Epithelial cell of proximal tubule (primary cell): ENCODE measurements around the gene MAPRE3. TPM values are rescaled to one million over a fixed set of nuclear protein-coding genes. Genes with fewer than 3 reads are reported as not detected.

Source experiments
- DNase-seq: peaks from one replicate; pipeline ENCODE4 v3.0.0-alpha.2; 2011; ENCODE audit warnings: low read depth
- H3K4me3 ChIP-seq: 2 replicates; pipeline ENCODE4 v1.5.1; 2011; ENCODE audit warnings: low read depth, mild to moderate bottlenecking, low read length
- CTCF ChIP-seq: conservative IDR thresholded peaks from 2 replicates; pipeline ENCODE4 v1.5.1; 2012; ENCODE audit warnings: low read depth, mild to moderate bottlenecking, low read length
- total RNA-seq: library from RNA; depleted of rRNA; stranded (reverse); fragments of >200 nt; gene quantifications from 2 replicates; pipeline ENCODE4 v1.2.3, GENCODE V29; 2015

The MAPRE3 gene
- total RNA-seq, 1 donor from 2014 or later = 1.6 TPM

GRCh38 chr2:26940001-26940400, 30.4 kb upstream of the MAPRE3 start:
- no peak for TF ChIP-seq CTCF
- no peak overlapping the region for H3K4me3 ChIP-seq
- DNase-seq = no peak

- H3K4me3 ChIP-seq = no peak overlapping the region
- no peak for TF ChIP-seq CTCF
- DNase-seq = no peak
These were observed 29.0 kb upstream of the MAPRE3 start for GRCh38 chr2:26941486-26941885.

GRCh38 chr2:26942543-26943295, 27.7 kb upstream of the MAPRE3 start:
- H3K4me3 ChIP-seq = no peak overlapping the region
- no peak for DNase-seq
- peak; percentile 84 for TF ChIP-seq CTCF

GRCh38 chr2:26945991-26946750, 24.3 kb upstream of the MAPRE3 start:
- no peak for DNase-seq
- TF ChIP-seq CTCF = no peak
- H3K4me3 ChIP-seq = no peak overlapping the region

GRCh38 chr2:26946841-26947784, 23.3 kb upstream of the MAPRE3 start:
- TF ChIP-seq CTCF = no peak
- H3K4me3 ChIP-seq = no peak overlapping the region
- DNase-seq = no peak

GRCh38 chr2:26948800-26949199, 21.6 kb upstream of the MAPRE3 start:
- TF ChIP-seq CTCF = no peak
- H3K4me3 ChIP-seq = no peak overlapping the region
- no peak for DNase-seq
